ENCODE measurements around the gene C1QTNF2.

C1QTNF2 gene

GRCh38 chr5:160298189-160298588, 72.2 kb downstream of the C1QTNF2 start:
- no peak for DNase-seq (ENCODE audit: low read depth)

GRCh38 chr5:160297776-160298175, 72.7 kb downstream of the C1QTNF2 start:
- DNase-seq (ENCODE audit: low read depth): no peak

Data from T-helper 22 cell (primary cell).